Measurements from ENCODE around the gene ADPRH.

DNA sequence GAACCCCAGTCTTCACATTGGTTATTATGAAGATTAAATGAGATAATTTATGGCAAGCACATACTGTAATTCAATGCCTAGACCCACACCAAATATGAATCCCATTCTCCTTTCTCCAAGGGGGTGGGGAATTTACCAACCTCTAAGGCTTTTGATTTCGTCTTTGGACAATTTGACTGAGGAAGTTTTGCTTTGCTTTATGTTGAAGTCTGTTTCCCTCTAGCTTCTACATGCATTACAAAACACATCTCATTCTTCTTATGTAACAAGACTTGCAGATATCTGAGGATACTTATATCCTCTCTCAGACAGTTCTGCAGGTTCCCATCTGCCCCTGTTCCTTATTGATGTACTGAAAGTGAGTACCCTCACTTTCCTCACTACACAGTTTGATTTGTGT lies 32.1 kb upstream of the ADPRH start:
- TF ChIP-seq CTCF (conservative IDR thresholded peaks at IDR 0.05) (no peak), EZH2 (IDR thresholded peaks at IDR 0.05; ENCODE audit: low read depth) (no peak)
